ENCODE measurements around the gene CIITA. TPM values are rescaled to one million over a fixed set of nuclear protein-coding genes. Genes with fewer than 3 reads are reported as not detected.

The CIITA gene
- total and polyA plus RNA-seq, 9 of the 15 experiments (the other 6 are each of a cell fraction or from before 2014, with no cell fraction given): 0.01 to 0.20 (median 0.11) TPM; not detected in 4

DNA sequence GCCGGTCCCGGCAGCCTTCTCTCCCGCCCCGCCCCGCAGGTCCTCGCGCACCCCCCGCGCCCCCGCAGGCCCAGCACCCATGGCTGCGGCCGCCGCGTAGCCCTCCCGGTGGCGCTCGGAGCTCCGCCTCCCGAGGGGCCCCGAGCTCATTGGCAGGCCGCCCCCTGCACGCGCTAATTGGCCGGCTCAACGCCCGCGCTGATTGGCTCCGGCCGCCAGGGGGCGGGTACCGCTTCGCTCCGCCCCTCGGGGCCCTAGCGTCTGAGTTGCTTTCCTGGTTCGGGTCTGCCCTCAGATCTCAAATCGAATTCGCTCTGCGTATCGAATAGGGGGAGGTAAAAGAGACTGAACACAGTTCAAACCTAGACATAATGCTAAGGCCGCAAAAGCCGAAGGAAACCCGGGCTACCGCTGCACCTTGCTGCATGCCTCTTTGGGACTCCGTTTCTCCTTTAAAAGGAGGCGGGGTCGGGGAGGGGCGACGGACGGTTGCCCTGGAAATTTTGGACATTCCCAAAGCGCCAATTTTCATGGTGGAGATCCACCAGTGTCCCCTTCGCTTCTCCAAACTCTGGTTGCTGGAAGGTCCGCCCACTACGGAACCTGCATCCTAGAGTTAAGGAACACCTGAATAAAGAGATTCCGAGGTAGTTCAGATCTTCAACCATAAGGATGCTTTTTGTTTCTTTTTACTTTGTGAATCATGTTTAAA, 65.5 kb downstream of the CIITA start, which contains the start of gene DEXI (continued):
- TF ChIP-seq, protein P1, sequence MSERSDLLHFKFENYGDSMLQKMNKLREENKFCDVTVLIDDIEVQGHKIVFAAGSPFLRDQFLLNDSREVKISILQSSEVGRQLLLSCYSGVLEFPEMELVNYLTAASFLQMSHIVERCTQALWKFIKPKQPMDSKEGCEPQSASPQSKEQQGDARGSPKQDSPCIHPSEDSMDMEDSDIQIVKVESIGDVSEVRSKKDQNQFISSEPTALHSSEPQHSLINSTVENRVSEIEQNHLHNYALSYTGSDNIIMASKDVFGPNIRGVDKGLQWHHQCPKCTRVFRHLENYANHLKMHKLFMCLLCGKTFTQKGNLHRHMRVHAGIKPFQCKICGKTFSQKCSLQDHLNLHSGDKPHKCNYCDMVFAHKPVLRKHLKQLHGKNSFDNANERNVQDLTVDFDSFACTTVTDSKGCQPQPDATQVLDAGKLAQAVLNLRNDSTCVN (CRISPR knock-in tag; IDR thresholded peaks at IDR 0.05): no peak
- TF ChIP-seq ZNF316 (IDR thresholded peaks at IDR 0.05): no peak
- no peak for TF ChIP-seq SMC3 (conservative IDR thresholded peaks at IDR 0.05; ENCODE audit: insufficient read depth, low read depth, low read length)
- TF ChIP-seq DIDO1 (tag; IDR thresholded peaks at IDR 0.05; ENCODE audit: low read depth): no peak
- TF ChIP-seq, protein P2, sequence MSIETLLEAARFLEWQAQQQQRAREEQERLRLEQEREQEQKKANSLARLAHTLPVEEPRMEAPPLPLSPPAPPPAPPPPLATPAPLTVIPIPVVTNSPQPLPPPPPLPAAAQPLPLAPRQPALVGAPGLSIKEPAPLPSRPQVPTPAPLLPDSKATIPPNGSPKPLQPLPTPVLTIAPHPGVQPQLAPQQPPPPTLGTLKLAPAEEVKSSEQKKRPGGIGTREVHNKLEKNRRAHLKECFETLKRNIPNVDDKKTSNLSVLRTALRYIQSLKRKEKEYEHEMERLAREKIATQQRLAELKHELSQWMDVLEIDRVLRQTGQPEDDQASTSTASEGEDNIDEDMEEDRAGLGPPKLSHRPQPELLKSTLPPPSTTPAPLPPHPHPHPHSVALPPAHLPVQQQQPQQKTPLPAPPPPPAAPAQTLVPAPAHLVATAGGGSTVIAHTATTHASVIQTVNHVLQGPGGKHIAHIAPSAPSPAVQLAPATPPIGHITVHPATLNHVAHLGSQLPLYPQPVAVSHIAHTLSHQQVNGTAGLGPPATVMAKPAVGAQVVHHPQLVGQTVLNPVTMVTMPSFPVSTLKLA (conservative IDR thresholded peaks at IDR 0.05): peak in 1 of 2 experiments; percentile 62; a peak in 2 of 4 replicates
- 0 out of 4 replicates have a peak, but pooled peaks of 1 of the 2 experiments have one; percentile 11 for TF ChIP-seq TEAD1 (CRISPR knock-in tag; IDR thresholded peaks at IDR 0.05)
- TF ChIP-seq NRF1 (conservative IDR thresholded peaks at IDR 0.05 in 1 of 2, IDR thresholded peaks at IDR 0.05 in 1 of 2): peak; percentile 70 to 72
- TF ChIP-seq DMBX1 (CRISPR knock-in tag; IDR thresholded peaks at IDR 0.05; ENCODE audit: borderline replicate concordance): no peak
- TF ChIP-seq, protein P3, sequence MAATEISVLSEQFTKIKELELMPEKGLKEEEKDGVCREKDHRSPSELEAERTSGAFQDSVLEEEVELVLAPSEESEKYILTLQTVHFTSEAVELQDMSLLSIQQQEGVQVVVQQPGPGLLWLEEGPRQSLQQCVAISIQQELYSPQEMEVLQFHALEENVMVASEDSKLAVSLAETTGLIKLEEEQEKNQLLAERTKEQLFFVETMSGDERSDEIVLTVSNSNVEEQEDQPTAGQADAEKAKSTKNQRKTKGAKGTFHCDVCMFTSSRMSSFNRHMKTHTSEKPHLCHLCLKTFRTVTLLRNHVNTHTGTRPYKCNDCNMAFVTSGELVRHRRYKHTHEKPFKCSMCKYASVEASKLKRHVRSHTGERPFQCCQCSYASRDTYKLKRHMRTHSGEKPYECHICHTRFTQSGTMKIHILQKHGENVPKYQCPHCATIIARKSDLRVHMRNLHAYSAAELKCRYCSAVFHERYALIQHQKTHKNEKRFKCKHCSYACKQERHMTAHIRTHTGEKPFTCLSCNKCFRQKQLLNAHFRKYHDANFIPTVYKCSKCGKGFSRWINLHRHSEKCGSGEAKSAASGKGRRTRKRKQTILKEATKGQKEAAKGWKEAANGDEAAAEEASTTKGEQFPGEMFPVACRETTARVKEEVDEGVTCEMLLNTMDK (IDR thresholded peaks at IDR 0.05; ENCODE audit: borderline replicate concordance, insufficient read depth, low read depth, low read length, poor library complexity, severe bottlenecking): no peak
- TF ChIP-seq, protein P4, sequence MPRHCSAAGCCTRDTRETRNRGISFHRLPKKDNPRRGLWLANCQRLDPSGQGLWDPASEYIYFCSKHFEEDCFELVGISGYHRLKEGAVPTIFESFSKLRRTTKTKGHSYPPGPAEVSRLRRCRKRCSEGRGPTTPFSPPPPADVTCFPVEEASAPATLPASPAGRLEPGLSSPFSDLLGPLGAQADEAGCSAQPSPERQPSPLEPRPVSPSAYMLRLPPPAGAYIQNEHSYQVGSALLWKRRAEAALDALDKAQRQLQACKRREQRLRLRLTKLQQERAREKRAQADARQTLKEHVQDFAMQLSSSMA (CRISPR knock-in tag; IDR thresholded peaks at IDR 0.05): no peak
- no peak for TF ChIP-seq ETV5 (CRISPR knock-in tag; IDR thresholded peaks at IDR 0.05; ENCODE audit: low read depth)
- no peak for TF ChIP-seq ESRRA (IDR thresholded peaks at IDR 0.05; ENCODE audit: borderline replicate concordance, low read depth)
- no peak for TF ChIP-seq EP300 (IDR thresholded peaks at IDR 0.05; ENCODE audit: low read length)
- no peak for TF ChIP-seq ATF1 (CRISPR knock-in tag; IDR thresholded peaks at IDR 0.05)
- 0 out of 2 replicates have a peak, but pooled peaks have one; percentile 18 for TF ChIP-seq ATF1 (tag; IDR thresholded peaks at IDR 0.05)
- TF ChIP-seq, protein P5, sequence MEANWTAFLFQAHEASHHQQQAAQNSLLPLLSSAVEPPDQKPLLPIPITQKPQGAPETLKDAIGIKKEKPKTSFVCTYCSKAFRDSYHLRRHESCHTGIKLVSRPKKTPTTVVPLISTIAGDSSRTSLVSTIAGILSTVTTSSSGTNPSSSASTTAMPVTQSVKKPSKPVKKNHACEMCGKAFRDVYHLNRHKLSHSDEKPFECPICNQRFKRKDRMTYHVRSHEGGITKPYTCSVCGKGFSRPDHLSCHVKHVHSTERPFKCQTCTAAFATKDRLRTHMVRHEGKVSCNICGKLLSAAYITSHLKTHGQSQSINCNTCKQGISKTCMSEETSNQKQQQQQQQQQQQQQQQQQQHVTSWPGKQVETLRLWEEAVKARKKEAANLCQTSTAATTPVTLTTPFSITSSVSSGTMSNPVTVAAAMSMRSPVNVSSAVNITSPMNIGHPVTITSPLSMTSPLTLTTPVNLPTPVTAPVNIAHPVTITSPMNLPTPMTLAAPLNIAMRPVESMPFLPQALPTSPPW (CRISPR knock-in tag; IDR thresholded peaks at IDR 0.05): peak; percentile 92
- 0 out of 2 replicates have a peak, but pooled peaks have one; percentile 56 for TF ChIP-seq FOXP1 (CRISPR knock-in tag; IDR thresholded peaks at IDR 0.05)
- TF ChIP-seq, protein P6, sequence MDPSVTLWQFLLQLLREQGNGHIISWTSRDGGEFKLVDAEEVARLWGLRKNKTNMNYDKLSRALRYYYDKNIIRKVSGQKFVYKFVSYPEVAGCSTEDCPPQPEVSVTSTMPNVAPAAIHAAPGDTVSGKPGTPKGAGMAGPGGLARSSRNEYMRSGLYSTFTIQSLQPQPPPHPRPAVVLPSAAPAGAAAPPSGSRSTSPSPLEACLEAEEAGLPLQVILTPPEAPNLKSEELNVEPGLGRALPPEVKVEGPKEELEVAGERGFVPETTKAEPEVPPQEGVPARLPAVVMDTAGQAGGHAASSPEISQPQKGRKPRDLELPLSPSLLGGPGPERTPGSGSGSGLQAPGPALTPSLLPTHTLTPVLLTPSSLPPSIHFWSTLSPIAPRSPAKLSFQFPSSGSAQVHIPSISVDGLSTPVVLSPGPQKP (CRISPR knock-in tag; IDR thresholded peaks at IDR 0.05): no peak
